ENCODE data around the gene NQO2.
"Not testable (repeated sequence)": the region's sequence is repeated elsewhere in the genome, so short reads cannot be mapped to it uniquely, and the experiment has no call there.

The NQO2 gene

GRCh38 chr6:3011592-3011991 is 11.9 kb downstream of the NQO2 start:
- no peak for DNase-seq (ENCODE audit: low read depth, low spot score)
- peaks cover 45% of the 10 kb centered on the region for H3K36me3 ChIP-seq (ENCODE audit: control insufficient read depth, insufficient read depth, low read length)

GRCh38 chr6:3013486-3013885 is 13.8 kb downstream of the NQO2 start:
- Histone ChIP-seq H3K4me3 (ENCODE audit: low read length) (no peak overlapping the region), H3K27ac (ENCODE audit: low read length) (no peak overlapping the region), H3K9me3 (ENCODE audit: control insufficient read depth, insufficient read depth, low read length) (0 out of 2 replicates have a peak, but pooled peaks cover 2% of the 10 kb centered on the region), H3K4me1 (ENCODE audit: control insufficient read depth, insufficient read depth, low read length) (no peaks in the 10 kb centered on the region), H3K27me3 (ENCODE audit: control insufficient read depth, insufficient read depth, low read length) (no peaks in the 10 kb centered on the region), H3K36me3 (ENCODE audit: control insufficient read depth, insufficient read depth, low read length) (peaks cover 44% of the 10 kb centered on the region)
- WGBS (ENCODE audit: insufficient coverage, insufficient read length): no CpG with 5 or more reads among the region's 2 CpGs
- DNase-seq (ENCODE audit: low read depth, low spot score): no peak

More at GRCh38 chr6:3011592-3011991, 11.9 kb downstream of the NQO2 start:
- peaks cover 2% of the 10 kb centered on the region; the same call in 1 of the 2 replicates for H3K4me1 ChIP-seq (ENCODE audit: control insufficient read depth, insufficient read depth, low read length)
- no peak overlapping the region for H3K4me3 ChIP-seq (ENCODE audit: low read length)
- 0 out of 2 replicates have a peak, but pooled peaks cover 2% of the 10 kb centered on the region for H3K9me3 ChIP-seq (ENCODE audit: control insufficient read depth, insufficient read depth, low read length)
- no peaks in the 10 kb centered on the region for H3K27me3 ChIP-seq (ENCODE audit: control insufficient read depth, insufficient read depth, low read length)
- H3K27ac ChIP-seq (ENCODE audit: low read length): no peak overlapping the region

- Histone ChIP-seq H3K27ac (ENCODE audit: low read length) (no peak overlapping the region), H3K4me1 (ENCODE audit: control insufficient read depth, insufficient read depth, low read length) (no peaks in the 10 kb centered on the region), H3K9me3 (ENCODE audit: control insufficient read depth, insufficient read depth, low read length) (0 out of 2 replicates have a peak, but pooled peaks cover 2% of the 10 kb centered on the region), H3K27me3 (ENCODE audit: control insufficient read depth, insufficient read depth, low read length) (no peaks in the 10 kb centered on the region), H3K36me3 (ENCODE audit: control insufficient read depth, insufficient read depth, low read length) (peaks cover 44% of the 10 kb centered on the region), H3K4me3 (ENCODE audit: low read length) (no peak overlapping the region)
- no CpG with 5 or more reads among the region's 18 CpGs for WGBS (ENCODE audit: insufficient coverage, insufficient read length)
- no peak for DNase-seq (ENCODE audit: low read depth, low spot score)
Observed at GRCh38 chr6:3013901-3014674, 14.4 kb downstream of the NQO2 start.

- no peak for DNase-seq (ENCODE audit: low read depth, low spot score)
- Histone ChIP-seq H3K27me3 (ENCODE audit: control insufficient read depth, insufficient read depth, low read length) (no peaks in the 10 kb centered on the region), H3K36me3 (ENCODE audit: control insufficient read depth, insufficient read depth, low read length) (peaks cover 47% of the 10 kb centered on the region), H3K27ac (ENCODE audit: low read length) (no peak overlapping the region), H3K4me3 (ENCODE audit: low read length) (no peak overlapping the region), H3K4me1 (ENCODE audit: control insufficient read depth, insufficient read depth, low read length) (no peaks in the 10 kb centered on the region), H3K9me3 (ENCODE audit: control insufficient read depth, insufficient read depth, low read length) (0 out of 2 replicates have a peak, but pooled peaks cover 2% of the 10 kb centered on the region)
- WGBS (ENCODE audit: insufficient coverage, insufficient read length): no CpG with 5 or more reads among the region's 4 CpGs
Observed at GRCh38 chr6:3014675-3015066, 15.0 kb downstream of the NQO2 start.

- no peak for DNase-seq (ENCODE audit: low read depth, low spot score)
- Histone ChIP-seq H3K9me3 (ENCODE audit: control insufficient read depth, insufficient read depth, low read length) (0 out of 2 replicates have a peak, but pooled peaks cover 2% of the 10 kb centered on the region), H3K4me3 (ENCODE audit: low read length) (no peak overlapping the region), H3K27me3 (ENCODE audit: control insufficient read depth, insufficient read depth, low read length) (no peaks in the 10 kb centered on the region), H3K36me3 (ENCODE audit: control insufficient read depth, insufficient read depth, low read length) (peaks cover 44% of the 10 kb centered on the region), H3K27ac (ENCODE audit: low read length) (no peak overlapping the region), H3K4me1 (ENCODE audit: control insufficient read depth, insufficient read depth, low read length) (no peaks in the 10 kb centered on the region)
- no CpG with 5 or more reads among the region's 10 CpGs for WGBS (ENCODE audit: insufficient coverage, insufficient read length)
Observed at GRCh38 chr6:3015144-3015543, 15.4 kb downstream of the NQO2 start.

- peaks cover 36% of the 10 kb centered on the region for H3K36me3 ChIP-seq (ENCODE audit: control insufficient read depth, insufficient read depth, low read length)
- WGBS (ENCODE audit: insufficient coverage, insufficient read length): no CpG with 5 or more reads among the region's 17 CpGs
- H3K27ac ChIP-seq (ENCODE audit: low read length): no peak overlapping the region
- H3K27me3 ChIP-seq (ENCODE audit: control insufficient read depth, insufficient read depth, low read length): no peaks in the 10 kb centered on the region
- H3K4me3 ChIP-seq (ENCODE audit: low read length): no peak overlapping the region
- H3K9me3 ChIP-seq (ENCODE audit: control insufficient read depth, insufficient read depth, low read length): no peaks in the 10 kb centered on the region
- H3K4me1 ChIP-seq (ENCODE audit: control insufficient read depth, insufficient read depth, low read length): no peaks in the 10 kb centered on the region
- no peak for DNase-seq (ENCODE audit: low read depth, low spot score)
Observed at GRCh38 chr6:3016473-3017280, 17.0 kb downstream of the NQO2 start.

GRCh38 chr6:3017304-3017703 is 17.6 kb downstream of the NQO2 start:
- Histone ChIP-seq H3K4me1 (ENCODE audit: control insufficient read depth, insufficient read depth, low read length) (no peaks in the 10 kb centered on the region), H3K27me3 (ENCODE audit: control insufficient read depth, insufficient read depth, low read length) (no peaks in the 10 kb centered on the region), H3K36me3 (ENCODE audit: control insufficient read depth, insufficient read depth, low read length) (peaks cover 32% of the 10 kb centered on the region), H3K4me3 (ENCODE audit: low read length) (no peak overlapping the region), H3K9me3 (ENCODE audit: control insufficient read depth, insufficient read depth, low read length) (no peaks in the 10 kb centered on the region), H3K27ac (ENCODE audit: low read length) (no peak overlapping the region)
- no CpG with 5 or more reads among the region's 9 CpGs for WGBS (ENCODE audit: insufficient coverage, insufficient read length)
- no peak for DNase-seq (ENCODE audit: low read depth, low spot score)

- Histone ChIP-seq H3K27me3 (ENCODE audit: control insufficient read depth, insufficient read depth, low read length) (no peaks in the 10 kb centered on the region), H3K36me3 (ENCODE audit: control insufficient read depth, insufficient read depth, low read length) (peaks cover 24% of the 10 kb centered on the region), H3K27ac (ENCODE audit: low read length) (no peak overlapping the region), H3K9me3 (ENCODE audit: control insufficient read depth, insufficient read depth, low read length) (no peaks in the 10 kb centered on the region), H3K4me3 (ENCODE audit: low read length) (no peak overlapping the region), H3K4me1 (ENCODE audit: control insufficient read depth, insufficient read depth, low read length) (peaks cover 6% of the 10 kb centered on the region; the same call in 1 of the 2 replicates)
- no CpG with 5 or more reads among the region's 1 CpG for WGBS (ENCODE audit: insufficient coverage, insufficient read length)
- DNase-seq (ENCODE audit: low read depth, low spot score): no peak
Observed at GRCh38 chr6:3019065-3019464, 19.4 kb downstream of the NQO2 start.

GRCh38 chr6:3019749-3020320 is 20.1 kb downstream of the NQO2 start:
- Histone ChIP-seq H3K27me3 (ENCODE audit: control insufficient read depth, insufficient read depth, low read length) (no peaks in the 10 kb centered on the region), H3K27ac (ENCODE audit: low read length) (no peak overlapping the region), H3K9me3 (ENCODE audit: control insufficient read depth, insufficient read depth, low read length) (no peaks in the 10 kb centered on the region), H3K4me1 (ENCODE audit: control insufficient read depth, insufficient read depth, low read length) (peaks cover 7% of the 10 kb centered on the region; the same call in 1 of the 2 replicates), H3K4me3 (ENCODE audit: low read length) (no peak overlapping the region), H3K36me3 (ENCODE audit: control insufficient read depth, insufficient read depth, low read length) (peaks cover 19% of the 10 kb centered on the region; the same call in 1 of the 2 replicates)
- no peak for DNase-seq (ENCODE audit: low read depth, low spot score)
- no CpG with 5 or more reads among the region's 6 CpGs for WGBS (ENCODE audit: insufficient coverage, insufficient read length)

- not testable (repeated sequence) for H3K36me3 ChIP-seq (ENCODE audit: control insufficient read depth, insufficient read depth, low read length); DNase-seq (ENCODE audit: low read depth, low spot score)
- WGBS (ENCODE audit: insufficient coverage, insufficient read length): no CpG with 5 or more reads among the region's 2 CpGs
Observed at GRCh38 chr6:3020976-3021598, 21.4 kb downstream of the NQO2 start.

More at GRCh38 chr6:3020976-3021598, 21.4 kb downstream of the NQO2 start:
- not testable (repeated sequence) for H3K27me3 ChIP-seq (ENCODE audit: control insufficient read depth, insufficient read depth, low read length); H3K4me1 ChIP-seq (ENCODE audit: control insufficient read depth, insufficient read depth, low read length); H3K4me3 ChIP-seq (ENCODE audit: low read length); H3K9me3 ChIP-seq (ENCODE audit: control insufficient read depth, insufficient read depth, low read length); H3K27ac ChIP-seq (ENCODE audit: low read length)

All from iPS DF 6.9 (cell line).